GM19372 (cell line): ENCODE measurements around the gene COL19A1.

Experiments
- ATAC-seq: cut with Tn5 transposase; IDR thresholded peaks from one replicate; pipeline ENCODE4 v1.9.1; 2021; ENCODE audit warnings: mild to moderate bottlenecking, low read depth, moderate library complexity; ENCODE audit not compliant: unreplicated experiment

Gene COL19A1

DNA sequence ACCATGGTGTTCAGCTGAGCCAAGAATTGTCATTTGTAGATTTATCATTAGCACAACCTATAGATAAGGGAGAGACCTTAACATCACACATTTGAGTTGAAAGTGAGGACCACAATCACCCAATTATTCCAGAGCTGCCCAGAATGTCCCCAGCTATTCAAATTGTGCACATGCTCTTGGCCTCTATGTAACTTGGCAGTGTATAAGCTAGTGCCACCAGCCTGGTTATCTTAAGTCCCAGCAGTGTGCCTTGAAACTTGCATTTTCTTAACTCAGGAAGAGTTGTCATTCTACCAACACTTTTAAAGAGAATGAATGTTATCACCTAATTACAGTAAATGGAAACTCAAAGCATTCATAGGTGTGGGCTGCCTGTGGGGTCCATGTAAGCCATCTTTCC, 245.4 kb downstream of the COL19A1 start:
- no peak for ATAC-seq

DNA sequence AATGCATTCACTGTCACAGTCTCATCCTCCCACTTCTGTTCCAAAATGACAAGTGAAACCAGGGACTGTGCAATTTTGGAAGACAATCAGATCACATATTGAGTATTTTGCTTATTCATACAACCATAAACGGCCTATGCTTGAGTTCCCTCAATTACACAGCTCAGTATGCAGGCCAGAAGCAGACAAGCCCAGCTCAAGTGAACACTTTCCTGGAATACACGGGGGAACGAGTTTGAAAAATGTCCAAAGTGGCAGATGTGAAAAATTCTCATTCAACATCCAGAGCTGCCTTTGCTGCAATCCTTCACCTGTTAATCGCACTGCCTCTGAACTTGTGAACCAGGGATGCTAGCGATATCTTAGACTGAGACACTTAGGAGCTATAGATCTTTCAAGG, 246.4 kb downstream of the COL19A1 start:
- ATAC-seq: no peak

GRCh38 chr6:70113171-70113570, 246.8 kb downstream of the COL19A1 start:
- ATAC-seq: no peak

GRCh38 chr6:70118670-70119069, 252.3 kb downstream of the COL19A1 start:
- no peak for ATAC-seq

GRCh38 chr6:70119218-70119835, 253.0 kb downstream of the COL19A1 start:
- ATAC-seq: no peak

- no peak for ATAC-seq
These were observed 258.1 kb downstream of the COL19A1 start for GRCh38 chr6:70124443-70124842.

DNA sequence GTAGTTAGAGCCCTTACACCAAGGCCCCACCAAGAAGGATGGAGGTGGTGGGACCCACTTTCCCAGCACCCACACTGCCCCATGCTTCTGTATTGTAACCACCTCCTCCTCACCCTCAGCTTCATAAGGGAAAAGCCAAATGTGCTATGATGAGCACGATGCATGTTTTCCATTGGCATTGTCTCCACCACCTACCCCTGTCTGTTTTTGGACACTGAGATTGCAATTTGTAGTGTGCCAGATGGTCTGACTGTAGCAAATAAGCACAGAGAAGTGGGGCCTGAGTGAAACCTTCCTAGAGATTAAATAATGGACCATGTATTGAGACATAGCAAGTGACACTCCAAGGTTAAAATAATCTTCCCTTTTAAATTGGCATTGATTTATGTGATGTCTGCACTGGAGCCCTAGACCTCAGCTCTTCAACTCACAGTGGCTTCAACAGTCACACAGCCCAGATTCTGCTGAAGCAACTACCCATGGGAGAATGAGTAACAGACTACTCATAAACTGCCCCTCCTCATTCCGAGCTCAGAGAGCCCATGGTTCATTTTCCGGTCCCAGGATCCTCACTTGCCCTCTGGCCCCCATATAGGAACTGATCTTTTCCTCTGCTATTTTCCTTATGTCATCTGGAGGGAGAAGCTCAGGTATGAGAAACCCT, 258.7 kb downstream of the COL19A1 start:
- ATAC-seq: no peak

DNA sequence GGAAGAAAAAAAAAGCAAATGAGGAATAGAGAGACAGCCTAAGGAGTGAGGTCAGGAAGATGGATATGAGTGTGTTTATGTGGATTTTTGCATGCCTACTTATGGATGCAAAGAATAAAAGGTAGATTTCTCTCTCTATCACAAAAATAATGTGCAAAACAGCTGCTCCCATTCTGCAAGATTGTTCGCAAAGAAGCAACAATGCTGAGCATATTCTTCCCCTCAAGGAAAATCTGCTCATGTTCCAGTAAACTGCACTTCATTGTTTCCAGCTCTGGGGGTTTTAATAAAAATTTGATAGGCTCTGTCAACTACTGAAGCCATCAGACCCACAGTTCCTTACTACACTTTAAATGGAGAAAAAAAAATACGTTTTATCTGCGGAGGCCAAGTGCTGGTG, 259.2 kb downstream of the COL19A1 start:
- no peak for ATAC-seq

DNA sequence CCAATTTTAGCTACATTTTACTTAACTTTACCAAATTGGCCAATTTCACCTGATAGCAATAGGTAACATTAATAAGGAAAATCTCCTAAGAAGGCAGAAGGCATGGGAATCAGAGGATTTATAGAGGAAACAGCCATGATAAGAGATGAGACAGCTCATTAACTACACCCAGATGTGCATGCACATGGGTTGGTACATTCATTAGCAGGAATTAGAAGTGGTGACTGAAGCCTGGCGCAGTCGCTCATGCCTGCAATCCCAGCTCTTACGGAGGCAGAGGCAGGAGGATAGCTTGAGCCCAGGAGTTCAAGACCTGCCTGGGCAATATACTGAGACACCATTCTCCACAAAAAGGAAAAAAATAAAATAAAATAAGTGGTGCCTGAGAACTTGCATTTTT, 263.0 kb downstream of the COL19A1 start:
- no peak for ATAC-seq

DNA sequence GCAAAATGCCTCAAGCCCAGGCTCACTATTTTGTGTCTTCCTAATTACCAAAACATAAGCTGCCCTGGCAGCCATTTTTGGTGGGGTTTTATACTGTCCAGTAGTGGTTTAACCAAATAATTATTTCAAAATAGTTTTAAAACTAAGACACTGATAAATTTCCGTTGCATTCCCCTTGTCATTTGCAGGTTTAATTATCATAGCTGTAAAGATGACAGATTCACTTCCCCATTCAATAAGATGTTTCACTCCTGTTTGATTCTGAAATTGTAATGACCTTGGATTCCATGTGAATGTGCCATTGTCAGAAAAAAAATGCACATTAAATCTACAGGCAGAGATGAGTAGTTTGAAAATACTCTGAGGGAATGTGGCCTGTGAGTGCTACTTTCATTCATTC, 264.5 kb downstream of the COL19A1 start:
- no peak for ATAC-seq

GRCh38 chr6:70131528-70131927, 265.2 kb downstream of the COL19A1 start:
- ATAC-seq: peak; percentile 79

DNA sequence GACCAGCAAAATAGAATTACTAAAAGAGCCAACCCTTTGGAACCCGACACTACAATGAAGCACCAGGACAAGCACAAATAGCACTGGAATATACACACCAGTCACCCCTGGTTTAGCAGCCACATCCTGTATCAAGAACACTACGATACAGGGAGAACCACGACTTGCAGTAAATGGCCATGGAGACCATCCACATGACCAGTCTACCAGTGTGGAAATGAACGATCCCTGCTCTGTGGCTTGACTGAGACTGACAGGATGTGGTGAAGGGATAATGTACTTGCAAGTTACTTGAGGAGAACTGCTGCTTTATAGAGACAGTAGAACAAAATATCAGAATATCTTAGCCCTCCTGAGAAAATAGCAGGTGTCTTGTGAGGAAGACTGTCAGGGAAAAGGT, 266.9 kb downstream of the COL19A1 start:
- no peak for ATAC-seq

GRCh38 chr6:70134542-70134941, 268.2 kb downstream of the COL19A1 start:
- no peak for ATAC-seq

- ATAC-seq: no peak
These were observed 269.1 kb downstream of the COL19A1 start for GRCh38 chr6:70135219-70136160.

DNA sequence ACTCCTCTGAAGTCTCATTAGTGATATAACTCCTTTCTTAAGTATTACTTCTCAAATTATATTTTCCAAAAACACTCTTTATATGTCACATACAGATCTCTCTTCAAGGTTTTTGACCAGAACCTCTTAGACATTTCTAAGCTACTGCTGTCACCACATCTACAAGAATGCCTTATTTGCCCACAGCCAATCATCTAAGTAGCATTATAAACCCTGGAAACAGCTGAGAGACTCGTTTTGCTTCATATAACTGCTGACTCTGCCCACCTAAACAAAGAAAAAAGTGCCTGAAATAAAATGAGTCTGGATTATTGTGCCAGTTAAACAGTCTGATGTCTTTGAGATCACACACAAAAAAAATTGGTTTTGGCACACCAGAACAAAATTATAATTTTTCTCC, 270.6 kb downstream of the COL19A1 start:
- no peak for ATAC-seq

- ATAC-seq: no peak
These were observed 274.1 kb downstream of the COL19A1 start for GRCh38 chr6:70140496-70140895.

- ATAC-seq: no peak
These were observed 275.7 kb downstream of the COL19A1 start for GRCh38 chr6:70142034-70142433.

DNA sequence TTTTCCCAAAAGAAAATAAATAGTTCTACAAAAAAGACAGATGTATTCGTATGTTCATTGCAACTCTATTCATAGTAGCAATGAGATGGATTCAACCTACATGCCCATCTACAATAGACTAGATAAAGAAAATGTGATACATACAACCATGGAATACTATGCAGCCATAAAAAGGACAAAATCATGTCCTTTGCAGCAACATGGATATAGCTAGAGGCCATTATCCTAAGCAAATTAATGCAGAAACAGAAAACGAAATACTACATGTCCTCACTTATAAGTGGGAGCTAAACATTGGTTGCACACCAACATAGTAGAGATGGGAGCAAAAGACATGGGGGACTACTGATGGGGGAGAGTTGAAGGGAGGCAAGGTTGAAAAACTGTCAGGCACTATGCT, 278.8 kb downstream of the COL19A1 start:
- ATAC-seq: no peak

GRCh38 chr6:70149209-70149788, 282.9 kb downstream of the COL19A1 start:
- ATAC-seq: no peak

- ATAC-seq: no peak
These were observed 284.2 kb downstream of the COL19A1 start for GRCh38 chr6:70150521-70150920.

GRCh38 chr6:70151616-70152015, 285.3 kb downstream of the COL19A1 start:
- no peak for ATAC-seq
